Measurements from ENCODE around the gene RPS23.

The RPS23 gene

GRCh38 chr5:82307451-82307850, 29.3 kb upstream of the RPS23 start:
- no peak overlapping the region for H3K4me2 ChIP-seq
- no peak overlapping the region for H3K4me3 ChIP-seq (IDR thresholded peaks at IDR 0.05; ENCODE audit: insufficient read depth, low read depth, low read length)
- H3K36me3 ChIP-seq (ENCODE audit: insufficient read depth) = no peaks in the 10 kb centered on the region
- no peaks in the 10 kb centered on the region for H3K27me3 ChIP-seq (ENCODE audit: insufficient read depth, low read depth)
- H4K20me1 ChIP-seq (ENCODE audit: insufficient read depth) = no peaks in the 10 kb centered on the region
- no peak overlapping the region for H2AFZ ChIP-seq (ENCODE audit: low read depth)
- H3K79me2 ChIP-seq (ENCODE audit: insufficient read depth, low read depth) = no peaks in the 10 kb centered on the region
- H3K9ac ChIP-seq = no peak overlapping the region
- H3K4me1 ChIP-seq (ENCODE audit: low read depth, poor library complexity, severe bottlenecking) = no peaks in the 10 kb centered on the region
- no peak overlapping the region for H3K27ac ChIP-seq
- TF ChIP-seq, protein P1, sequence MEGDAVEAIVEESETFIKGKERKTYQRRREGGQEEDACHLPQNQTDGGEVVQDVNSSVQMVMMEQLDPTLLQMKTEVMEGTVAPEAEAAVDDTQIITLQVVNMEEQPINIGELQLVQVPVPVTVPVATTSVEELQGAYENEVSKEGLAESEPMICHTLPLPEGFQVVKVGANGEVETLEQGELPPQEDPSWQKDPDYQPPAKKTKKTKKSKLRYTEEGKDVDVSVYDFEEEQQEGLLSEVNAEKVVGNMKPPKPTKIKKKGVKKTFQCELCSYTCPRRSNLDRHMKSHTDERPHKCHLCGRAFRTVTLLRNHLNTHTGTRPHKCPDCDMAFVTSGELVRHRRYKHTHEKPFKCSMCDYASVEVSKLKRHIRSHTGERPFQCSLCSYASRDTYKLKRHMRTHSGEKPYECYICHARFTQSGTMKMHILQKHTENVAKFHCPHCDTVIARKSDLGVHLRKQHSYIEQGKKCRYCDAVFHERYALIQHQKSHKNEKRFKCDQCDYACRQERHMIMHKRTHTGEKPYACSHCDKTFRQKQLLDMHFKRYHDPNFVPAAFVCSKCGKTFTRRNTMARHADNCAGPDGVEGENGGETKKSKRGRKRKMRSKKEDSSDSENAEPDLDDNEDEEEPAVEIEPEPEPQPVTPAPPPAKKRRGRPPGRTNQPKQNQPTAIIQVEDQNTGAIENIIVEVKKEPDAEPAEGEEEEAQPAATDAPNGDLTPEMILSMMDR (conservative IDR thresholded peaks at IDR 0.05; ENCODE audit: low read depth, low read length) = no peak

DNA sequence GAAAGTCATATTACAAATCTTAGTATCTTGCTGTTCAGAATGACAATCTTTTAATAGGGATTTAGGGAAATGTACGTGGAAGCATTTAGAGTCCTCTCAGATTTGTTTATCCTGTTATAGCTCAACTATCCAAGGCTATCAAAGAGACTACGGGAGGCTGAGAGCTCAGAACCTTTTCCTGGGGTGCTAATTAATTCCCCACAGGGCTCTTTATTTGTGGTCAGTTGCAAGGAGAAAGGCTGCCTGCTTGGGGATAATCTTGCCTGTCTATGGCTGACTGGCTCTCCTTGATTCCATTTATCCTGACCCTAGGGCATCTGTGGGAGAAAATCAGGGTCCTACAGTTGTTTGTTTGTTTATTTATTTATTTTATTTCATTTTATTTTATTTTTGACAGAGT, 28.0 kb upstream of the RPS23 start:
- H4K20me1 ChIP-seq (ENCODE audit: insufficient read depth) = no peaks in the 10 kb centered on the region
- H3K27me3 ChIP-seq (ENCODE audit: insufficient read depth, low read depth) = no peaks in the 10 kb centered on the region
- H3K4me1 ChIP-seq (ENCODE audit: low read depth, poor library complexity, severe bottlenecking) = no peaks in the 10 kb centered on the region
- H2AFZ ChIP-seq (ENCODE audit: low read depth) = no peak overlapping the region
- no peak overlapping the region for H3K9ac ChIP-seq
- H3K36me3 ChIP-seq (ENCODE audit: insufficient read depth) = no peaks in the 10 kb centered on the region
- H3K4me2 ChIP-seq = no peak overlapping the region
- no peaks in the 10 kb centered on the region for H3K79me2 ChIP-seq (ENCODE audit: insufficient read depth, low read depth)
- H3K4me3 ChIP-seq (IDR thresholded peaks at IDR 0.05; ENCODE audit: insufficient read depth, low read depth, low read length) = no peak overlapping the region
- H3K27ac ChIP-seq = no peak overlapping the region
- TF ChIP-seq, protein P1 (conservative IDR thresholded peaks at IDR 0.05; ENCODE audit: low read depth, low read length) = no peak

GRCh38 chr5:82301190-82301589, 23.0 kb upstream of the RPS23 start:
- Histone ChIP-seq H3K4me2 (no peak overlapping the region), H3K4me1 (ENCODE audit: low read depth, poor library complexity, severe bottlenecking) (no peaks in the 10 kb centered on the region), H4K20me1 (ENCODE audit: insufficient read depth) (no peaks in the 10 kb centered on the region), H3K36me3 (ENCODE audit: insufficient read depth) (no peaks in the 10 kb centered on the region), H3K9ac (no peak overlapping the region), H2AFZ (ENCODE audit: low read depth) (no peak overlapping the region), H3K27me3 (ENCODE audit: insufficient read depth, low read depth) (no peaks in the 10 kb centered on the region), H3K27ac (no peak overlapping the region), H3K79me2 (ENCODE audit: insufficient read depth, low read depth) (no peaks in the 10 kb centered on the region), H3K4me3 (IDR thresholded peaks at IDR 0.05; ENCODE audit: insufficient read depth, low read depth, low read length) (no peak overlapping the region)
- TF ChIP-seq, protein P1 (conservative IDR thresholded peaks at IDR 0.05; ENCODE audit: low read depth, low read length) = no peak

- no peak overlapping the region for H3K4me2 ChIP-seq
- no peaks in the 10 kb centered on the region for H3K27me3 ChIP-seq (ENCODE audit: insufficient read depth, low read depth)
- no peak overlapping the region for H3K27ac ChIP-seq
- no peaks in the 10 kb centered on the region for H3K36me3 ChIP-seq (ENCODE audit: insufficient read depth)
- H4K20me1 ChIP-seq (ENCODE audit: insufficient read depth) = no peaks in the 10 kb centered on the region
- H3K4me1 ChIP-seq (ENCODE audit: low read depth, poor library complexity, severe bottlenecking) = no peaks in the 10 kb centered on the region
- H3K79me2 ChIP-seq (ENCODE audit: insufficient read depth, low read depth) = no peaks in the 10 kb centered on the region
- H2AFZ ChIP-seq (ENCODE audit: low read depth) = no peak overlapping the region
- H3K4me3 ChIP-seq (IDR thresholded peaks at IDR 0.05; ENCODE audit: insufficient read depth, low read depth, low read length) = no peak overlapping the region
- TF ChIP-seq, protein P1 (conservative IDR thresholded peaks at IDR 0.05; ENCODE audit: low read depth, low read length) = no peak
- H3K9ac ChIP-seq = no peak overlapping the region
Observed at GRCh38 chr5:82298668-82299067, 20.5 kb upstream of the RPS23 start.
